Endothelial cell of umbilical vein (primary cell): ENCODE results near the gene MTCL1.

Source experiments
- EZH2 ChIP-seq: IDR thresholded peaks from 2 replicates; pipeline ENCODE4 v1.6.1; 2012; ENCODE audit warnings: borderline replicate concordance, low read depth, mild to moderate bottlenecking, moderate library complexity, low read length, inconsistent platforms; ENCODE audit not compliant: severe bottlenecking
- GATA2 ChIP-seq: IDR thresholded peaks from 2 replicates; pipeline ENCODE4 v1.7.0; 2011; ENCODE audit warnings: low read depth, mild to moderate bottlenecking, moderate library complexity, mixed read lengths, low read length; ENCODE audit not compliant: insufficient read length, insufficient read depth
- JUN ChIP-seq: IDR thresholded peaks from 2 replicates; pipeline ENCODE4 v1.6.1; 2011; ENCODE audit warnings: borderline replicate concordance, low read depth; ENCODE audit not compliant: insufficient read length, insufficient read depth
- MYC ChIP-seq: IDR thresholded peaks from one replicate; pipeline ENCODE4 v1.6.1; 2011; ENCODE audit warnings: mild to moderate bottlenecking, low read depth, low read length
- POLR2A ChIP-seq: IDR thresholded peaks from 2 replicates; pipeline ENCODE4 v1.6.1; 2012; ENCODE audit warnings: low read depth, mild to moderate bottlenecking, control low read depth, low read length
- POLR2AphosphoS5 ChIP-seq: IDR thresholded peaks from 2 replicates; pipeline ENCODE4 v1.6.1; 2012; ENCODE audit warnings: low read depth, mild to moderate bottlenecking, control low read depth, low read length, moderate library complexity; ENCODE audit not compliant: insufficient read depth
- TF ChIP-seq, protein P1 (sequence below), 2 donors: IDR thresholded peaks; 1 replicate in 1 of 2; 2 replicates in 1 of 2; pipeline ENCODE4 v1.5.1; 2011; ENCODE audit warnings: low read length in 2 of 2, mild to moderate bottlenecking in 2 of 2, moderate library complexity in 2 of 2, control low read depth in 1 of 2, inconsistent platforms in 1 of 2, low read depth in 1 of 2; ENCODE audit not compliant: insufficient read depth in 1 of 2; ENCODE audit errors: extremely low read depth in 1 of 2
- TF ChIP-seq, protein P2 (sequence below): IDR thresholded peaks from 2 replicates; pipeline ENCODE4 v1.6.1; 2011; ENCODE audit not compliant: insufficient read depth, insufficient read length

DNA sequence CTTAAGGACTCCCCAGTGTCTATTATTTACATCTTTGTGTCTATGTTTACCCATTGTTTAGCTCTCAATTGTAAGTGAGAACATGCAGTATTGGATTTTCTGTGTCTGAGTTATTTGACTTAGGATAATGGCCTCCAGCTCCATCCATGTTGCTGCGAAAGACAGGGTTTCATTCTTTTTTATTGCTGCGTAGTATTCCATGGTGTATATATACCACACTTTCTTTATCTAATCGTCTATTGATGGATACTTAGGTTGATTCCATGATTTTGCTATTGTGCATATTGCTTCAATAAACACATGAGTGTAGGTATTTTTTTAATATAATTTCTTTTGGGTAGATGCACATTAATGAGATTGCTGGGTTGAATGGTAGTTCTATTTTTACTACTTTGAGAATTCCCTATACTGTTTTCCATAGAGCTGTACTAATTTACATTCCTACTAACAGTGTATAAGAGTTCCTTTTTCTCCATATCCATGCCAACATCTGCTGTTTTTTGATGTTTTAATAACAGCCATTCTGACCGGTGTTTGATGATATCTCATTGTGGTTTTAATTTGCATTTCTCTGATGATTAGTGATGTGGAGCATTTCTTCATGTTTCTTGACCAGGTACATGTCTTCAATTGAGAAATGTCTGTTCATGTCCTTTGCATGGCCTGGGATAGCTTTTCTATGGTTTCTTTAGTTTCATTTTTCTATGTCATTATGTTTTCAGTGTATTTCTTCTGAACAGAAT, 21.8 kb downstream of the MTCL1 start:
- no peak for TF ChIP-seq JUN
- TF ChIP-seq, protein P1, sequence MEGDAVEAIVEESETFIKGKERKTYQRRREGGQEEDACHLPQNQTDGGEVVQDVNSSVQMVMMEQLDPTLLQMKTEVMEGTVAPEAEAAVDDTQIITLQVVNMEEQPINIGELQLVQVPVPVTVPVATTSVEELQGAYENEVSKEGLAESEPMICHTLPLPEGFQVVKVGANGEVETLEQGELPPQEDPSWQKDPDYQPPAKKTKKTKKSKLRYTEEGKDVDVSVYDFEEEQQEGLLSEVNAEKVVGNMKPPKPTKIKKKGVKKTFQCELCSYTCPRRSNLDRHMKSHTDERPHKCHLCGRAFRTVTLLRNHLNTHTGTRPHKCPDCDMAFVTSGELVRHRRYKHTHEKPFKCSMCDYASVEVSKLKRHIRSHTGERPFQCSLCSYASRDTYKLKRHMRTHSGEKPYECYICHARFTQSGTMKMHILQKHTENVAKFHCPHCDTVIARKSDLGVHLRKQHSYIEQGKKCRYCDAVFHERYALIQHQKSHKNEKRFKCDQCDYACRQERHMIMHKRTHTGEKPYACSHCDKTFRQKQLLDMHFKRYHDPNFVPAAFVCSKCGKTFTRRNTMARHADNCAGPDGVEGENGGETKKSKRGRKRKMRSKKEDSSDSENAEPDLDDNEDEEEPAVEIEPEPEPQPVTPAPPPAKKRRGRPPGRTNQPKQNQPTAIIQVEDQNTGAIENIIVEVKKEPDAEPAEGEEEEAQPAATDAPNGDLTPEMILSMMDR (IDR thresholded peaks at IDR 0.05; ENCODE audit: extremely low read depth in 1 of 2, insufficient read depth in 1 of 2, low read depth in 1 of 2, low read length in 2 of 2) = no peak
- TF ChIP-seq GATA2 = no peak
- TF ChIP-seq, protein P2, sequence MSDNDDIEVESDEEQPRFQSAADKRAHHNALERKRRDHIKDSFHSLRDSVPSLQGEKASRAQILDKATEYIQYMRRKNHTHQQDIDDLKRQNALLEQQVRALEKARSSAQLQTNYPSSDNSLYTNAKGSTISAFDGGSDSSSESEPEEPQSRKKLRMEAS = no peak
- TF ChIP-seq POLR2A = no peak
- TF ChIP-seq EZH2 = no peak
- TF ChIP-seq POLR2AphosphoS5 = no peak
- TF ChIP-seq MYC = no peak
